GM12875 (cell line): ENCODE results near the gene NRDE2.

Source experiments
- H3K4me3 ChIP-seq: one replicate; pipeline ENCODE4 v1.5.1; 2011; ENCODE audit warnings: low read depth, low read length, control low read depth
- CTCF ChIP-seq: IDR thresholded peaks from 2 replicates; pipeline ENCODE4 v1.5.1; 2011; ENCODE audit warnings: low read depth, mild to moderate bottlenecking, control low read depth, inconsistent platforms, low read length, moderate library complexity, borderline replicate concordance; ENCODE audit not compliant: insufficient read depth

Gene NRDE2

GRCh38 chr14:90321891-90322290 is 9.8 kb downstream of the NRDE2 start:
- no peak overlapping the region for H3K4me3 ChIP-seq

GRCh38 chr14:90319634-90320541 is 11.9 kb downstream of the NRDE2 start:
- H3K4me3 ChIP-seq = no peak overlapping the region
- no peak for TF ChIP-seq CTCF

More at GRCh38 chr14:90321891-90322290, 9.8 kb downstream of the NRDE2 start:
- no peak for TF ChIP-seq CTCF

GRCh38 chr14:90319173-90319572 is 12.6 kb downstream of the NRDE2 start:
- no peak overlapping the region for H3K4me3 ChIP-seq
- TF ChIP-seq CTCF = no peak

- TF ChIP-seq CTCF = no peak
- H3K4me3 ChIP-seq = no peak overlapping the region
Measured at GRCh38 chr14:90318016-90318415, 13.7 kb downstream of the NRDE2 start.

- TF ChIP-seq CTCF = no peak
Measured at GRCh38 chr14:90317286-90317685, 14.5 kb downstream of the NRDE2 start.

GRCh38 chr14:90308561-90308960 is 23.2 kb downstream of the NRDE2 start:
- no peak for TF ChIP-seq CTCF
- H3K4me3 ChIP-seq = no peak overlapping the region

More at GRCh38 chr14:90317286-90317685, 14.5 kb downstream of the NRDE2 start:
- no peak overlapping the region for H3K4me3 ChIP-seq

GRCh38 chr14:90305176-90305601 is 26.6 kb downstream of the NRDE2 start:
- no peak for TF ChIP-seq CTCF
- no peak overlapping the region for H3K4me3 ChIP-seq
